Stomach smooth muscle (tissue), 2 donors: Measurements from ENCODE around the gene MUL1.
A peak's percentile ranks its signal among the peaks of the same experiment; 100 is the strongest.
"Not testable (repeated sequence)": the region's sequence is repeated elsewhere in the genome, so short reads cannot be mapped to it uniquely, and the experiment has no call there.

Source experiments
- H3K27ac ChIP-seq: one replicate; pipeline ENCODE4 v1.7.0; 2013; ENCODE audit warnings: mild to moderate bottlenecking, low read length, inconsistent platforms
- H3K27me3 ChIP-seq, 2 donors: one replicate each; pipeline ENCODE4 v1.7.0; 2013; ENCODE audit warnings: low read length in 2 of 2; ENCODE audit not compliant: insufficient read depth in 2 of 2, control insufficient read depth in 1 of 2
- H3K36me3 ChIP-seq, 2 donors: one replicate each; pipeline ENCODE4 v1.7.0; 2013; ENCODE audit warnings: low read length in 2 of 2; ENCODE audit not compliant: control insufficient read depth in 2 of 2, insufficient read depth in 2 of 2
- H3K4me1 ChIP-seq: one replicate; pipeline ENCODE4 v1.7.0; 2013; ENCODE audit warnings: low read length; ENCODE audit not compliant: control insufficient read depth, insufficient read depth
- H3K4me3 ChIP-seq, 2 donors: one replicate each; pipeline ENCODE4 v1.7.0; 2013; ENCODE audit warnings: low read length in 2 of 2
- H3K9ac ChIP-seq, 2 donors: one replicate each; pipeline ENCODE4 v1.7.0; 2013; ENCODE audit warnings: low read length in 2 of 2, mild to moderate bottlenecking in 1 of 2
- H3K9me3 ChIP-seq, 2 donors: one replicate each; pipeline ENCODE4 v1.7.0; 2013; ENCODE audit warnings: low read length in 2 of 2; ENCODE audit not compliant: control insufficient read depth in 2 of 2
- donor health status: healthy.
- donor health status: Pancreatic carcinoma.

The MUL1 gene

DNA sequence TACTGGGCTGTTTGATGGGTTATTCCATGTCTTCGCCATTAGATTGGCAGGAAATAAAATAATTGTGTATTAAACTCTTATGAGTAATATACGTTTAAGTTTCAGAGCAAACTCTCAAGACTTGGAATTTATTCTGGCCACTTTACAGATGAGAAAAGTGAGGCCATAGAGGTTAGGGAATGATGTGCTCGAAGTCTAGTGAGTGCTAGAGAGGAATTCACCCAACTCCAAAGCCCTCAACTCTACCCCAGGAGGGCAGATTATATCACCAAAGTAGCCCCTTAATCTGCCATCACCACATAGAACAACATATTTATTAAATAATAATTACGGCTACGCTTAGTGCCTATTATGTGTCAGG is 440 bp upstream of the MUL1 start:
- Histone ChIP-seq H3K9me3 (no peaks in the 10 kb centered on the region), H3K4me1 (peaks cover 9% of the 10 kb centered on the region), H3K4me3 (peak overlapping the region; percentile 97 to 98), H3K27me3 (peaks cover 0 to 6% of the 10 kb centered on the region in 2 donors), H3K27ac (peak overlapping the region; percentile 85), H3K36me3 (peaks cover 0 to 2% of the 10 kb centered on the region in 2 donors), H3K9ac (peak overlapping the region; percentile 94)

DNA sequence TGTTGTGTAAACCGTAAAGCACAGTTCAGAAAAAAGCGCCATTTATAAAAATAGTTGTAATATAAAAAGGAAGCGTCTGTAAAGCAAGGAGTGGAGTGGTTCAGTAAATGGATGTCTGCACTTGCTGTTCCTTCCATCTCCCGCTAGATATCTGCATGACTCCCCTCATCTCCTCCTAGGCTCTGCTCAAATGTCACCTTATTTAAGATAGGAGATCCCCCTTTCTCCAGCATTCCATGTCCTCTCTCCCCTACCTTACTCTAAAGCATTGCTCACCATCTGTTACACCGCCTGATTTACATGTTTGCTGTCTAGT is 745 bp downstream of the MUL1 start:
- peaks cover 0 to 3% of the 10 kb centered on the region in 2 donors for H3K36me3 ChIP-seq
- H3K9me3 ChIP-seq, result no peaks in the 10 kb centered on the region
- peak overlapping the region; percentile 97 to 98 for H3K4me3 ChIP-seq
- H3K27me3 ChIP-seq, result peaks cover 0 to 6% of the 10 kb centered on the region in 2 donors
- peak overlapping the region; percentile 85 for H3K27ac ChIP-seq
- H3K4me1 ChIP-seq, result peaks cover 9% of the 10 kb centered on the region
- peak overlapping the region; percentile 94 for H3K9ac ChIP-seq

GRCh38 chr1:20505488-20505887 is 2.5 kb downstream of the MUL1 start:
- Histone ChIP-seq H3K27me3 (no peaks in the 10 kb centered on the region), H3K9me3 (no peaks in the 10 kb centered on the region), H3K9ac (no peak overlapping the region), H3K27ac (no peak overlapping the region), H3K4me3 (no peak overlapping the region), H3K4me1 (peaks cover 9% of the 10 kb centered on the region), H3K36me3 (peaks cover 15 to 21% of the 10 kb centered on the region in 2 donors)

- Histone ChIP-seq H3K9me3 (no peaks in the 10 kb centered on the region), H3K36me3 (peaks cover 34 to 44% of the 10 kb centered on the region in 2 donors), H3K27me3 (no peaks in the 10 kb centered on the region), H3K27ac (no peak overlapping the region), H3K9ac (no peak overlapping the region), H3K4me3 (no peak overlapping the region), H3K4me1 (no peaks in the 10 kb centered on the region)
Measured at GRCh38 chr1:20500716-20501115, 7.2 kb downstream of the MUL1 start.

GRCh38 chr1:20499718-20500117 is 8.2 kb downstream of the MUL1 start:
- H3K4me3 ChIP-seq, result no peak overlapping the region
- H3K4me1 ChIP-seq, result no peaks in the 10 kb centered on the region
- H3K27ac ChIP-seq, result no peak overlapping the region
- H3K9me3 ChIP-seq, result no peaks in the 10 kb centered on the region
- H3K9ac ChIP-seq, result no peak overlapping the region
- peaks cover 31 to 44% of the 10 kb centered on the region in 2 donors for H3K36me3 ChIP-seq
- no peaks in the 10 kb centered on the region for H3K27me3 ChIP-seq

GRCh38 chr1:20499105-20499504 is 8.8 kb downstream of the MUL1 start:
- Histone ChIP-seq H3K36me3 (peaks cover 31 to 44% of the 10 kb centered on the region in 2 donors), H3K4me1 (peaks cover 3% of the 10 kb centered on the region), H3K4me3 (no peak overlapping the region), H3K27me3 (no peaks in the 10 kb centered on the region), H3K9me3 (no peaks in the 10 kb centered on the region), H3K9ac (no peak overlapping the region), H3K27ac (no peak overlapping the region)

DNA sequence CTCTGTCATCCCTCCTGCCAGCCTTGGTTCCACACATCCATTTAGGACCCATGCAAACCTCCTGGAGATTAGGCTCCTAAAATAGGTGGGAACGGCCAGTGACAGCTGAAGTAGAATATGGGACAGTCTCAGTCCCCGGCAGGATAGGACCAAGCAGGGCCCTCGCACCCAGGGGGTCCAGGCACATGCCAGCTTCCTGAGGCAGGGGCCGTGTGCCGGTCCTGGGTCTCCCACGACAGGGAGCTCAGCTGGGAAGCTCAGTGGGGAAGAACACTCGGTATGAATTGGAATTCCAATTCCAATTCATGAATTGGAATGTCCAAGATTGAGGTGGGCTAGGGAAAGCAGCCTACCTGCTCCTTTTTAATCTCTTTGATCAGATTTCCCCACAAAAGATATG is 9.8 kb downstream of the MUL1 start:
- no peak overlapping the region for H3K4me3 ChIP-seq
- H3K4me1 ChIP-seq, result peaks cover 13% of the 10 kb centered on the region
- H3K9ac ChIP-seq, result no peak overlapping the region
- H3K9me3 ChIP-seq, result no peaks in the 10 kb centered on the region
- no peak overlapping the region for H3K27ac ChIP-seq
- H3K36me3 ChIP-seq, result peaks cover 31 to 44% of the 10 kb centered on the region in 2 donors
- H3K27me3 ChIP-seq, result no peaks in the 10 kb centered on the region

GRCh38 chr1:20497506-20497905 is 10.4 kb downstream of the MUL1 start:
- no peak overlapping the region for H3K9ac ChIP-seq
- no peak overlapping the region for H3K27ac ChIP-seq
- peaks cover 31 to 44% of the 10 kb centered on the region in 2 donors for H3K36me3 ChIP-seq
- no peak overlapping the region for H3K4me3 ChIP-seq
- H3K27me3 ChIP-seq, result no peaks in the 10 kb centered on the region
- peaks cover 17% of the 10 kb centered on the region for H3K4me1 ChIP-seq
- no peaks in the 10 kb centered on the region for H3K9me3 ChIP-seq

DNA sequence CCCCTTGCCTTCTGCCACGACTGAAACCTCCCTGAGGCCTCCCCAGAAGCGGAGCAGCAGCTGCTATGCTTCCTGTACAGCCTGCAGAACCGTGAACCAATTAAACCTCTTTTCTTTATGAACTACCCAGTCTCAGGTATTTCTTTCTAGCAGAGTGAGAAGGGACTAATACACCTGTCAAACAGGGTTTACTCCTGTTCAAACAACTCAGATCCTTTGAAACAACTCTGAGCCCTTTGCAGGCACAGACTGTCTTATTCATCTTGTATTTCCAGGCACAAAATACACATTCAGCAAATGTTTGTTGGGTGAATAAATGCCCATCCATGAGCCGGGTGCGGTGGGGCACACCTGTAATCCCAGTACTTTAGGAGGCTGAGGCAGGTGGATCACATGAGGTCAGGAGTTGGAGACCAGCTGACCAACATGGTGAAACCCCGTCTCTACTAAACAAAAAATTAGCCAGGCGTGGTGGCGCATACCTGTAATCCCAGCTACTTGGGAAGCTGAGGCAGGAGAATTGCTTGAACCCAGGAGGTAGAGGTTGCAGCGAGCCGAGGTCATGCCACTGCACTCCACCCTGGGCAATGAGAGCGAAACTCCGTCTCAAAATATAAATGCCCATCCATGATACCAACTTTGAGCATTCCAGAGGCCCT is 11.1 kb downstream of the MUL1 start:
- H3K9me3 ChIP-seq, H3K9ac ChIP-seq, H3K4me3 ChIP-seq, H3K27me3 ChIP-seq, H3K27ac ChIP-seq: not testable (repeated sequence)
- Histone ChIP-seq H3K4me1 (peaks cover 17% of the 10 kb centered on the region), H3K36me3 (peaks cover 27 to 42% of the 10 kb centered on the region in 2 donors)

DNA sequence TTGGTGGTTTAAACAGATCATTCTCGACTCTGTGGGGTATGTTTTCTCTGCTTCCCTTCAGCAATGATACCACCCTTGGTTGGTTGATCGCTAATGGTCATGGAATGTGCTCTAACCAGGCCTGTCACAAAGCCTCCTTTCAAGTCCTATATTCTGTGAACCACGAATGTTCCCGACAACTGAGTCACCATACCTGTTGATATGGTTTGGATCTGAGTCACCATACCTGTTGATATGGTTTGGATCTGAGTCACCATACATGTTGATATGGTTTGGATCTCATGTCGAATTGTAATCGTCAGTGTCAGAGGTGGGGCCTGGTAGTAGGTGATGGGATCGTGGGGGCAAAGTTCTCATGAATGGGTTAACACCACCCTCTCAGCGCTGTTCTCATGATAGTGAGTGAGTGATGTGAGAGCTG is 11.7 kb downstream of the MUL1 start:
- Histone ChIP-seq H3K27me3 (no peaks in the 10 kb centered on the region), H3K9ac (no peak overlapping the region), H3K36me3 (peaks cover 21 to 37% of the 10 kb centered on the region in 2 donors), H3K27ac (no peak overlapping the region), H3K4me3 (no peak overlapping the region), H3K4me1 (peaks cover 17% of the 10 kb centered on the region), H3K9me3 (no peaks in the 10 kb centered on the region)

- Histone ChIP-seq H3K4me1 (peaks cover 17% of the 10 kb centered on the region), H3K4me3 (no peak overlapping the region), H3K27ac (no peak overlapping the region), H3K36me3 (peaks cover 15 to 31% of the 10 kb centered on the region in 2 donors), H3K9ac (no peak overlapping the region), H3K27me3 (no peaks in the 10 kb centered on the region), H3K9me3 (no peaks in the 10 kb centered on the region)
Measured at GRCh38 chr1:20495661-20496060, 12.3 kb downstream of the MUL1 start.
